ENCODE measurements around the gene FTCD.
"Not testable (repeated sequence)": the region's sequence is repeated elsewhere in the genome, so short reads cannot be mapped to it uniquely, and the experiment has no call there.

Gene FTCD

GRCh38 chr21:46171996-46172862 is 16.9 kb upstream of the FTCD start:
- no peak for DNase-seq (ENCODE audit: low read depth)

DNA sequence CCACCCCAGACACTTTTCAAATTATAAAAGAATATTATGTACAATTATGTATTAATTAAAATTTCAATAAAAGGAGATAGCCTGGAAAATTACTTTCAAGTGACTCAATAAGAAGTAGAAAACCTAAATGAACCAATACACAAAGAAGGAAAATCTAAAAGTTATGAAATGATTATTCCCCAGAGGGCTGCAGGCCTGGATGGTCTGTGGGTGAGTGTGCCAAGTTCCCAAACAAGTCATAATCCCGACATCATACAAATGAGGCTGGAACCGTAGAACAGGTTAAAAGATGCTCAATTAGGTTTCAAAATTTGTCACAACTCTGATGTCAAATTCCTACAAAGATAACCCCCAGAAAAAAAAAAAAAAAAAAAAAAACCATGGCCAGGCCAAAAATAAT is 16.2 kb upstream of the FTCD start:
- no peak for DNase-seq (ENCODE audit: low read depth)

GRCh38 chr21:46170436-46171193 is 15.2 kb upstream of the FTCD start:
- not testable (repeated sequence) for DNase-seq (ENCODE audit: low read depth)

DNA sequence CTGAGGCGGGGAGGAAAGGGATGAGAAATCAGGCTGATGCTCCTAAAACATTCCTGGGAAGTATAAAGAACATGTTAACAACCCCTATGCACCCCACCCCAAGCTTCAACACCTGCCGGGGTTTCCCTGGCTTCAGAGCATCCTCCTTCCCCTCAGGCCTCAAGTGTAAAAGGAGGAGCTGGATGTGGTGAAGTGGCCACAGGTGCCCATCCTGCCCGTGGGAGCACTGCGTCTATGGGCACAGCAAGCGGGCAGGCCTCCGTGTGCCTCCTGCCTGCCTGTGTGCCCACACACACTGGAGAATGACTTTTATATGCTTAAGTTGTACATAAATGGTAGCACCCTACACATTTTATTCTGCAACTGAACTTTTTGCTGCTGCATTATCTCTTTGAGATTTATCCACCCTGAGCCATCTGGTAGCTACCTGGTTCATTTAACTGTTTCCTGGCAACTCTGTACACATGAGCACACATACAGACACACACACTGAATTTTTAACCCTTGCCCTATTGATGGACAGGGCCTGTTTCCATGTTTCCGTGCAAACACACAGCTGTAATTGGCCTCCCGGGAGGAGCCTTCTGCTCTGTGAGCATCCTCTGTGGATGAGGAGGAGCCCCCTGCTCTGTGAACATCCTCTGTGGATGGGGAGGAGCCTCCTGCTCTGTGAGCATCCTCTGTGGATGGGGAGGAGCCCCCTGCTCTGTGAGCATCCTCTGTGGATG is 13.4 kb upstream of the FTCD start:
- no peak for DNase-seq (ENCODE audit: low read depth)

- DNase-seq (ENCODE audit: low read depth), result no peak
Measured at GRCh38 chr21:46168238-46168637, 12.9 kb upstream of the FTCD start.

GRCh38 chr21:46165098-46165497 is 9.7 kb upstream of the FTCD start:
- no peak for DNase-seq (ENCODE audit: low read depth)

- no peak for DNase-seq (ENCODE audit: low read depth)
Measured at GRCh38 chr21:46163380-46163779, 8.0 kb upstream of the FTCD start.

DNA sequence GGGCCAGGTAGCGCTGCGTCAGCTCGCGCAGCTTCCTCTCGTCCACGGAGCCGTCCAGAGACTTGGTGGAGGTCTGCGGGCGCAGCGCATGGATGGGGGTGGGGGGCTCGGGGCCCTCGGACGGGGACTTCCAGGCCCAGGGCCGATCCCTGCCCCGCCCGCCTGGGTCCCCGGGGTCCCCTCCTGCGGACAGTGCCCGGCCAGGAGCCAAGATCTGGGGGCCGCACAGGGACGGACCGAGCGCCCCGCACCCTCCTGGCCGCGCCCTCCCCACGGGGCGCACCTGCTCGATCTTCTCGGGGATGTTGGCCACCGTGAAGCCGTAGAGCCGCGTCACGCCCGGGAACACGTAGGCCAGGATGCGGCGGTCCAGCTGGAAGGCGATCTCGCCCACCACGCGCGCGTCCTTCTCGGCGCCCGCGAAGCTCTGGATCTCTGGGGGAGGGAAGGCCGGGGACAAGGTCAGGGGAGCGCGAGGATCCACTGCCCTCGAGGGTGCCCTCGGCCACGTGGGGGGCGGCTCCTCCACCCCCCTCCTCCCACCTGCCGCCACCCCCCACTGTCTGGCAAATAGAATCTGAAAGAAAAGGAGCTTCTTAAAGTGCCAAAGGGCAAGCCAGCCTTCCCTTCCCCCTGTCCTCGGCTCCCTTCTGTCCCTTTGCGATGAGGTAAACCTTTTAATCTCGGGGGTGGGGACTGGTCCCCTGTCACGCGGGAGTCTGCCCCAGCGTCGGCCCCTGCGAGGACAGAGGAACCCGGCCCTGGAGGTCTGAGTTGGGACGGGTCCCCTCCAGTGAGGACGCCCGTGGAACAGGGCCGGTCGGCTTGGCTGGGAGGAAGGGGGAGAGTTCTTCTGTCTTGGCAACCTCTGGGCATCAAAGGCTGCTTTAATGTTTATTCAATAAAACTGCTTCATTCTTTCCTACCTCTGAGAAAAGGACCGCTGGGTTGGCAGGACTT is 6.5 kb upstream of the FTCD start:
- DNase-seq (ENCODE audit: low read depth), result no peak

- no peak for DNase-seq (ENCODE audit: low read depth)
Measured at GRCh38 chr21:46160907-46161632, 5.7 kb upstream of the FTCD start.

GRCh38 chr21:46160657-46160906 is 5.2 kb upstream of the FTCD start:
- DNase-seq (ENCODE audit: low read depth), result no peak

GRCh38 chr21:46159841-46160656 is 4.7 kb upstream of the FTCD start:
- DNase-seq (ENCODE audit: low read depth), result no peak

DNA sequence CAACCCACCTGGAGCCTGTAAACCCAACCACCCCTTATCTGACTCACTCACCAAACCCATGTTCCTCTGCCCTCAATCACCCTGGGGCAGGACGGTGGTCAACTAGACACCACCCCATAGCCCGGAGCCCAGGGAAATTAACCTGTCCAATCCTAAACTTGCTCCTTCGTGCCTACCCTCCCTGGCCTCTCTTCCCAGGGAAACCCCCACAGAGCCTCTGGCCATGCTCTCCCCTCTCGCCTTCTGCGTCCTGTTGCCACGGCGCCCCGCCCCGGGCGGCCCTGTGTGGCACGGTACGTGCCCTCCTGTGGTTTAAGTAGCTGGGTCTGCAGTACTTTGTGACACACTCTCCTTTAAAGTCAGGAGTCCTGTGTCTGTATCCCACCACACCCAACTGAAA is 4.0 kb upstream of the FTCD start:
- DNase-seq (ENCODE audit: low read depth), result no peak

- no peak for DNase-seq (ENCODE audit: low read depth)
Measured at GRCh38 chr21:46158666-46159300, 3.4 kb upstream of the FTCD start.

- no peak for DNase-seq (ENCODE audit: low read depth)
Measured at GRCh38 chr21:46157987-46158451, 2.6 kb upstream of the FTCD start.

GRCh38 chr21:46157396-46157986 is 2.1 kb upstream of the FTCD start:
- DNase-seq (ENCODE audit: low read depth), result no peak

- DNase-seq (ENCODE audit: low read depth), result no peak
Measured at GRCh38 chr21:46156678-46157077, 1.3 kb upstream of the FTCD start.

- no peak for DNase-seq (ENCODE audit: low read depth)
Measured at GRCh38 chr21:46156378-46156645, 933 bp upstream of the FTCD start.

DNA sequence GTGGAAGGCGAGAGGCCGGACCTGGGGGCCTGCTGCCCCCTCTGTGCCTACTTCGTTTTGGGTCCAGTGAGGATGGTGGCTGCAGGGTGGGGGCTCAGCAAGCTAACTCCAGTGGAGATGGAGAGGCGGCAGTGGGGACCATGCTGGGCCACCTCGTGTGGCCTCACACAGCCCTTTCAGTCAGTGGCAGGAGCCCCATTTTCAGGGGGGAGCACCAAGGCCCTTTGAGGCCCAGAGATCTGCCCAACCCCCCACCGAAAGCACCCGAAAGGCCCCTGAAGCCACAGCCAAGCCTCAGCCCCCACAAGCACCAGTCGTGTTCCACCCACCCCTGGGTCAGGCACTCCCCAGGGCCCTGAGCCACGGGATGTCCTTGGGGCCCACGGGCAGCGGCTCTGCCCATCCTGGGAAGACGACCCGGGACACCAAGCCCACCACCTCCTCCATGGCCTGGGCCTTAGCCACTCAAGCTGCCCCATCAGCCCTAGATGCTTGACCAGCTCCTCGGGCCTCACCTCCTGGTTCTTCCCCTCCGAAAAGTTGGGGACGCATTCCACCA is 345 bp downstream of the FTCD start:
- DNase-seq (ENCODE audit: low read depth), result no peak

All from stimulated activated CD8-positive, alpha-beta memory T cell treated with anti-CD3 and anti-CD28 coated beads, Interleukin-4, amount 100 ng/mL, for 24 hours (primary cell).